Islet of Langerhans (tissue), 1 donor: Measurements from ENCODE around the gene SREBF2.
"Not testable (repeated sequence)": the region's sequence is repeated elsewhere in the genome, so short reads cannot be mapped to it uniquely, and the experiment has no call there.

ENCODE experiments used
- FAIRE-seq: peaks from one replicate; lab custom pipeline; 2011; peaks lifted over from hg19 to GRCh38; lab: Jason Lieb, UNC

Gene SREBF2

DNA sequence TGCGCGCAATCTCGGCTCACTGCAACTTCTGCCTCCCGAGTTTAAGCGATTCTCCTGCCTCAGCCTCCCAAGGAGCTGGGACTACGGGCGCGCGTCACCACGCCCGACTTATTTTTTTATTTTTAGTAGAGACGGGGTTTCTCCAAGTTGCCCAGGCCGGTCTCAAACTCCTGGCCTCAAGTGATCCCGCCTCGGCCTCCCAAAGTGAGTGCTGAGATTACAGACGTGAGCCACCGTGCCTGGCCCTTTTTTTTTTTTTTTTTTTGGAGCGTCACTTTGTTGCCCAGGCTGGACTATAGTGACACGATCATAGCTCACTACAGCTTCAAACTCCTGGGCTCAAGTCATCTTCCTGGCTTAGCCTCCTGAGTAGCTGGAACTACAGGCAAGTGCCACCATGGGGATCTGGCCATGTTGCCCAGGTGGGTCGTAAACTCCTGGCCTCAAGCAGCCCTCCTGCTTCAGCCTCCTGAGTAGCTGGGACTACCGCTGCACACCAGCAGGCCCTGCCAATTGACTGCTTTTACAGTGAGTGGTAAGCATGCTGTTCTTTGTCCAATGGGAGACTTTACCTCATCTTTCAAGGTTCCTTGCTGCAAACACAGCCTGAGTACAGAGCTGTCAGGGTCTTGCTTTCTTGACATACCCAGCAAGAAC lies 114.6 kb downstream of the SREBF2 start:
- FAIRE-seq, result no peak

DNA sequence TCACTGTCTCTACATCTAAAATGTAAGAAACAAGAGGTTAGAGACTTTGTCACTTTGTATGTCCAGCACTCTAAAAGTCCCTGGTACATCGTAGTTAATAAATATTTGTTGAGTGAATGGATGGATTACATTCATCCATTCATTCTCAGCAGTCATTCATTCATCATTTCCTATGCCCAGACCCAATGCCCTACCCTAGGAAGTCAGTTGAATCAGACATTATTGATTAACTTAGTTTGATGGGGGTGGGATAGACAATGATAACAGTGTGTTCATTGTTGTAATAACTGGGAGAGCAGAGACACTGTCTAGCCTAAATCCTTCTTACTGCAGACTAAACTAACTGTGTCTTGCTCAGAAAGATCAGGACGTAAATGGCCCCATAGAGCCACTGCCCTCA lies 115.2 kb downstream of the SREBF2 start:
- no peak for FAIRE-seq

DNA sequence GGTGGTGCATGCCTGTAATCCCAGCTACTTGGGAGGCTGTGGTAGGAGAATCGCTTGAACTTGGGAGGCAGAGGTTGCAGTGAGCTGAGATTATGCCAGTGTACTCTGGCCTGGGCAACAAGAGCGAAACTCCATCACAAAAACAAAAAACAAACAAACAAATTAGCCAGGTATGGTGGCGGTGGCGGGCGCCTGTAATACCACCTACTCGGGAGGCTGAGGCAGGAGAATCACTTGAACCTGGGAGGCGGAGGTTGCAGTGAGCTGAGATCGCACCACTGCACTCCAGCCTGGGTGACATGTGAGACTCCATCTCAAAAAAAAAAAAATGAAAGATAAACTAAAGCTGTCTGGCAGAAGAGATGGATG lies 116.0 kb downstream of the SREBF2 start:
- not testable (repeated sequence) for FAIRE-seq

- FAIRE-seq, result no peak
Observed at GRCh38 chr22:41949297-41949965, 116.5 kb downstream of the SREBF2 start.

DNA sequence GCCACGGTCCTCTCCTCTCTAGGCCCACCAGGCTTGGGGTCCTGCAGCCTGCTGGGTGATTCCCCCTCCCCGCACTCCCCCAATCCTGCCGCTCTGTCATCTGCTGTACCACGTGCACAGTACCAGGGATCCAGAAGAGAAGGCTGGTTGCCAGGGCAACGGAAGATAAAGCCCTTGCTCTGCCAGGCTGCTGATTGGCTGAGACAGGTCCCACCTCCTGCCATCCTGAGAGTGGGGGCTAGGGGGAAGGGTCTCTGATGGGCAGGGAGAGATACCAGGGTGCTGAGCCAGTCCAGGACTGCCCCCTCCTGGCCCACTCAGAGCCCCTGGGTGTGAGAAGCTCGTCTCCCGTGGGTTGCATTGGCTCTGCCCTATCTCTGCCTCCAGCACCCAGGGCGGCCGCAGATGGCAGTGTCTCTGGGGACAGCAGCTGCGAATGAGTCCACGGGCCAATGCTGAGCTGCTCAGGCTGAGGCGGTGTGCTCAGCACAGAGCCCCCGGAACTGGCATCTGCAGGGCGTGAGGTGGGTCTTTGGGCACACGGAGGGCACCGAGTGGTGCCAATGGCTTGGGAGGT lies 119.1 kb downstream of the SREBF2 start, which contains the start of gene SMIM45:
SMIM45 (plus strand) TSS at position 253 of the 577 bp plus-strand sequence.
- FAIRE-seq, result no peak

DNA sequence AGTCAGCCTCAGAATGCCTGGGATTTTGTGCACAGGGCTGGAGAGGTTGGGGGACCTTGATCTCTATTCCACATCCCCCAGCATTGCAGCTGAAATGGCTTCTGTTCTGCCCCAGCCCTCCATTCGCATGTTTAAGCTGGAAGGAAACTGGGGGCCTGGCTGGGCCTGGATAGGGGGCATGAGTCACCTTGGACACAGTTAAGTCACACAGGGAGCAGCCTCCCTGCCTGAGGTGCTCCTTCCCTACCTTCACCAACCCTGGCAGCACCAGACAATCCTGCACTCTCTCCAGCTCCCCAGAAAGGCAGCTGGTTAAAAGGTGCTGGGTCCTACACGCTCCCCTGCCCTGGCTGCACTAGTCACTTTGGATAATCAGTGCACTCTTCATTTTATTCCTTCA lies 119.8 kb downstream of the SREBF2 start:
- no peak for FAIRE-seq
